Astrocyte of the hippocampus (primary cell): ENCODE data around the gene PCDHGB3.
"Not testable (repeated sequence)": the region's sequence is repeated elsewhere in the genome, so short reads cannot be mapped to it uniquely, and the experiment has no call there.

Source experiments
- DNase-seq: peaks from one replicate; pipeline ENCODE4 v3.0.0; 2011; ENCODE audit warnings: low read depth, low spot score

The PCDHGB3 gene

DNA sequence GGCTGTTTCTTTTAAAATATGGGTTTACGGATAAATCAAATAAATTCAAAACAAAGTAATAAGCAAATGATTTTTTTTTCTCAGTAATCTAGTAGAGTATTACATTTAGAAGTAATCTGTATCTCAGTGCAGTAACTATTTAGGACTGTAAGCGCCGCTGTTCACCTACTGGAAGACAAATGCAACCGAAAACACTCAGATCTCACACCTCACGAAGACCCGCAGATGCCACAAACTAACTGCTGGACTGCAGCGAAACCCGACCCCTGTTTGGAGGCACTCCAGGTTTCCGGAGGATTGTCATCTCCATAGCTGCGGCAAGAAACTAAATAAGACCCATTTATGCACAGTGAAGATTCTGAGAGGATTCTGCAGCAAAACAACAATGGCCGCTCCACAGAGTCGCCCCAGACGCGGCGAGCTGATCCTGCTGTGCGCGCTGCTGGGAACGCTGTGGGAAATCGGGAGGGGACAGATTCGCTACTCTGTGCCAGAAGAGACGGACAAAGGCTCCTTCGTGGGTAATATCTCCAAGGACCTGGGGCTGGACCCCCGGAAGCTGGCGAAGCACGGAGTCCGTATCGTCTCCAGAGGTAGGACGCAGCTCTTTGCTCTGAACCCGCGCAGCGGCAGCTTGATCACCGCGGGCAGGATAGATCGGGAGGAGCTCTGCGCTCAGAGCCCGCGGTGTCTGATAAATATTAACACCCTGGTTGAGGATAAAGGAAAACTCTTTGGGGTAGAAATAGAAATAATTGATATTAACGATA, 22.6 kb downstream of the PCDHGB3 start, which contains the start of gene PCDHGA8:
TSS of gene PCDHGA8 (plus strand) at position 205 of the 770 bp plus-strand sequence. CDS start at position 386, 181 bp downstream.
- DNase-seq: no peak

DNA sequence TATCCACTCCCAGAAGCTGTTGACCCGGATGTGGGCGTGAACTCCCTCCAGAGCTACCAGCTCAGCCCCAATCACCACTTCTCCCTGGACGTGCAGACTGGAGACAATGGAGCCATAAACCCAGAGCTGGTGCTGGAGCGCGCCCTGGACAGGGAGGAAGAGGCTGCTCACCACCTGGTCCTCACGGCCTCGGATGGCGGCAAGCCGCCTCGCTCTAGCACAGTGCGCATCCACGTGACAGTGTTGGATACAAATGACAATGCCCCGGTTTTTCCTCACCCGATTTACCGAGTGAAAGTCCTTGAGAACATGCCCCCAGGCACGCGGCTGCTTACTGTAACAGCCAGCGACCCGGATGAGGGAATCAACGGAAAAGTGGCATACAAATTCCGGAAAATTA, 23.2 kb downstream of the PCDHGB3 start:
- DNase-seq: no peak

DNA sequence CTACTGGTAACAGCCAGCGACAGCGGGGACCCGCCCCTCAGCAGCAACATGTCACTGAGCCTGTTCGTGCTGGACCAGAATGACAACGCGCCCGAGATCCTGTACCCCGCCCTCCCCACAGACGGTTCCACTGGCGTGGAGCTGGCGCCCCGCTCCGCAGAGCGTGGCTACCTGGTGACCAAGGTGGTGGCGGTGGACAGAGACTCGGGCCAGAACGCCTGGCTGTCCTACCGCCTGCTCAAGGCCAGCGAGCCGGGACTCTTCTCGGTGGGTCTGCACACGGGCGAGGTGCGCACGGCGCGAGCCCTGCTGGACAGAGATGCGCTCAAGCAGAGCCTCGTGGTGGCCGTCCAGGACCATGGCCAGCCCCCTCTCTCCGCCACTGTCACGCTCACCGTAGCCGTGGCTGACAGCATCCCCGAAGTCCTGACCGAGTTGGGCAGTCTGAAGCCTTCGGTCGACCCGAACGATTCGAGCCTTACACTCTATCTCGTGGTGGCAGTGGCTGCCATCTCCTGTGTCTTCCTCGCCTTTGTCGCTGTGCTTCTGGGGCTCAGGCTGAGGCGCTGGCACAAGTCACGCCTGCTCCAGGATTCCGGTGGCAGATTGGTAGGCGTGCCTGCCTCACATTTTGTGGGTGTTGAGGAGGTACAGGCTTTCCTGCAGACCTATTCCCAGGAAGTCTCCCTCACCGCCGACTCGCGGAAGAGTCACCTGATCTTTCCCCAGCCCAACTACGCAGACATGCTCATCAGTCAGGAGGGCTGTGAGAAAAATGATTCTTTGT, 24.6 kb downstream of the PCDHGB3 start:
- not testable (repeated sequence) for DNase-seq

DNA sequence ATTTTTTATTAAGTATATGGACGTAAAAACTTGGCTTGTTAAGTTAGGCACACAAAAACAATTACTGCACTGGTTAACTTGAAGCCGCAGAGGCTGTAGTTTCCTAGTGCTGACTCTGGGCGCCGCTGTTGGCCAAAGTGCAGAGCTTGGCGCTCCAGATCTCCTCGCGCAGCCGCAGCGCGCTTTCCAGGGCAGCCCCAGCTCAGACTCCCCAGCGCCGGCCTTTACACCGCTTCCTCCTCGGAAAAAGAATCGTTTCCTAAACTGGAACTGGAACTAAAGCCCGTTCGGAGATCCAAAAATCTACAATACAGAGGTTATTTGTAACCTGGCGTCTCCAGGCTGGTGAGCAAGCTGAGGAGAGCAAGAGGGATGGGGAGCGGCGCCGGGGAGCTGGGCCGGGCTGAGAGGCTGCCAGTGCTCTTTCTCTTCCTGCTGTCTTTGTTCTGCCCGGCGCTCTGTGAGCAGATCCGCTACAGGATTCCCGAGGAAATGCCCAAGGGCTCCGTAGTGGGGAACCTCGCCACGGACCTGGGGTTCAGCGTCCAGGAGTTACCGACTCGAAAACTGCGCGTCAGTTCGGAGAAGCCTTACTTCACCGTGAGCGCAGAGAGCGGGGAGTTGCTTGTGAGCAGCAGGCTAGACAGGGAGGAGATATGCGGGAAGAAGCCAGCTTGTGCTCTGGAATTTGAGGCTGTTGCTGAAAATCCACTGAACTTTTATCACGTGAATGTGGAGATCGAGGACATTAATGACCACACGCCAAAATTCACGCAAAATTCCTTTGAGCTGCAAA, 27.9 kb downstream of the PCDHGB3 start, which contains the start of gene PCDHGB5:
TSS of gene PCDHGB5 (plus strand) at position 192 of the 796 bp plus-strand sequence. CDS start at position 373, 181 bp downstream.
- peak; percentile 66 for DNase-seq

DNA sequence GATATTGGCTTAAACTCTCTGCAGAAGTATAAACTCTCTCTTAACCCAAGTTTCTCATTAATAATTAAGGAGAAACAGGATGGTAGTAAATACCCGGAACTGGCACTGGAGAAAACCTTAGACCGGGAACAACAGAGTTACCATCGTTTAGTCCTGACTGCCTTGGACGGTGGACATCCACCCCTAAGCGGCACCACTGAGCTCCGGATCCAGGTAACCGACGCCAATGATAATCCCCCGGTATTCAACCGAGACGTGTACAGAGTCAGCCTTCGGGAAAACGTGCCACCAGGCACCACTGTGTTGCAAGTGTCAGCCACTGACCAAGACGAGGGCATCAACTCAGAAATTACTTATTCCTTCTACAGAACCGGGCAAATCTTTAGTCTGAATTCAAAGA, 28.6 kb downstream of the PCDHGB3 start:
- DNase-seq: no peak

DNA sequence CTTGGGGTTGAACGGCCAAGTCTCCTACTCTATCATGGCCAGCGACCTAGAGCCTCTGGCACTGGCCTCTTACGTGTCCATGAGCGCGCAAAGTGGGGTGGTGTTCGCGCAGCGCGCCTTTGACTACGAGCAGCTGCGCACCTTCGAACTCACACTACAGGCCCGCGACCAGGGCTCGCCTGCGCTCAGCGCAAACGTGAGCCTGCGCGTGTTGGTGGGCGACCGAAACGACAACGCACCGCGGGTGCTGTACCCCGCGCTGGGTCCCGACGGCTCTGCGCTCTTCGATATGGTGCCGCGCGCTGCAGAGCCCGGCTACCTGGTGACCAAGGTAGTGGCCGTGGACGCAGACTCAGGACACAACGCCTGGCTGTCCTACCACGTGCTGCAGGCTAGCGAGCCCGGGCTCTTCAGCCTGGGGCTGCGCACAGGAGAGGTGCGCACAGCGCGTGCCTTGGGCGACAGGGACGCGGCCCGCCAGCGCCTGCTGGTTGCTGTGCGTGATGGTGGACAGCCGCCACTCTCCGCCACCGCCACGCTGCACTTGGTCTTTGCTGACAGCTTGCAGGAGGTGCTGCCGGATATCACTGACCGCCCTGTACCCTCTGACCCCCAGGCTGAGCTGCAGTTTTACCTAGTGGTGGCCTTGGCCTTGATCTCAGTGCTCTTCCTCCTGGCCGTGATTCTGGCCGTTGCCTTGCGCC, 29.7 kb downstream of the PCDHGB3 start:
- no peak for DNase-seq

DNA sequence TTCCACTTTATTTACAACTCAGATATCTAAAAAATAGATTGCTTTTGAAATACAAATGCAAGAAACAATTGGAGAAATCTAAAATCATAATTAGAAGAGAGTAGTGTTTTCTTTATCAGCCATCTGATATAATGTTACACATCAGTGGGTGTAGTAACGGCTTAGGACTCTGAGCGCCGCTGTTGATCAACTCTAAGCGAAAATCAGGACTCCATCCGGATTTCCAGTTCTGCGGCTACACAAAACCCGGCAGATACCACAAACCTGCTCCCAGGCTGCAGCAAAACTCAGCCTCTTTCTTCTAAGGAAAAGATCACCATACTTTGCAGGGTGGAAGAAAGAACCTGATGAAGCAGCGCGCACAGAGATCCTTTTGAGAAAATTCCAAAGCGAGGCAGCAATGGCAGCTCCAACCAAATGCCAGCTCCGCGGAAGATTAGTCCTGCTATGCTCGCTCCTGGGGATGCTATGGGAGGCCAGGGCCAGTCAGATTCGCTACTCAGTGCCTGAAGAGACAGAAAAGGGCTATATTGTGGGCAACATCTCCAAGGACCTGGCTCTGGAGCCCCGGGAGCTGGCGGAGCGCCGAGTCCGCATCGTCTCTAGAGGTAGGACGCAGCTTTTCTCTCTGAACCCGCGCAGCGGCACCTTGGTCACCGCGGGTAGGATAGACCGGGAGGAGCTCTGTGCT, 32.7 kb downstream of the PCDHGB3 start, which contains the start of gene PCDHGA9:
TSS of gene PCDHGA9 (plus strand) at position 226 of the 691 bp plus-strand sequence. CDS start at position 401, 175 bp downstream.
- peak; percentile 18 for DNase-seq

DNA sequence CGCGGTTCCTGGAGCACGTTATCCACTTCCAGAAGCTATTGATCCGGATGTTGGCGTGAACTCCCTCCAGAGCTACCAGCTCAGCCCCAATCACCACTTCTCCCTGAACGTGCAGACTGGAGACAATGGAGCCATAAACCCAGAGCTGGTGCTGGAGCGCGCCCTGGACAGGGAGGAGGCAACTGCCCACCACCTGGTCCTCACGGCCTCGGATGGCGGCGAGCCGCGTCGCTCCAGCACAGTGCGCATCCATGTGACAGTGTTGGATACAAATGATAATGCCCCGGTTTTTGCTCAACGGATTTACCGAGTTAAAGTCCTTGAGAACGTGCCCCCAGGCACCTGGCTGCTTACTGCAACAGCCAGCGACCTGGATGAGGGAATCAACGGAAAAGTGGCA, 33.3 kb downstream of the PCDHGB3 start:
- no peak for DNase-seq

DNA sequence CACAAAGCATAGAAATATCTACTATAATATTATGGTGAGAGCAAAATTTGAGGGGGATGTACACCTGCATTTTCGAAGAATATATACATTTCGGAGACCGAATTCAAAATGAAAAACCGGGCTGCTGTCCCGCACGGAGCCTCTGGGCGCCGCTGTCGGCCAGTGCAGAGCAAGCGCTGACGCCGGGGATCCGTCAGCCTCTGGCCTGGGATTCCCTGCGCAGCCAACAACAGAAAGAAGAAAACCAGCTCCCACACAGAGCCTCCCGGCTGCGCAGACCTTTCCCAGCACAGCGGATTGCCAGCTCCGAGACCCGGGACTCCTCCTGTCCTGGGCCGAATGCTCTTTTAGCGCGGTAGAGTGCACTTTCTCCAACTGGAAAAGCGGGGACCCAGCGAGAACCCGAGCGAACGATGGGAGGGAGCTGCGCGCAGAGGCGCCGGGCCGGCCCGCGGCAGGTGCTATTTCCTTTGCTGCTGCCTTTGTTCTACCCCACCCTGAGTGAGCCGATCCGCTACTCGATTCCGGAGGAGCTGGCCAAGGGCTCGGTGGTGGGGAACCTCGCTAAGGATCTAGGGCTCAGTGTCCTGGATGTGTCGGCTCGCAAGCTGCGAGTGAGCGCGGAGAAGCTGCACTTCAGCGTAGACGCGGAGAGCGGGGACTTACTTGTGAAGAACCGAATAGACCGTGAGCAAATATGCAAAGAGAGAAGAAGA, 37.9 kb downstream of the PCDHGB3 start, which contains the start of gene PCDHGB6:
TSS of gene PCDHGB6 (plus strand) at position 232 of the 716 bp plus-strand sequence. CDS start at position 414, 182 bp downstream.
- DNase-seq: peak; percentile 62

DNA sequence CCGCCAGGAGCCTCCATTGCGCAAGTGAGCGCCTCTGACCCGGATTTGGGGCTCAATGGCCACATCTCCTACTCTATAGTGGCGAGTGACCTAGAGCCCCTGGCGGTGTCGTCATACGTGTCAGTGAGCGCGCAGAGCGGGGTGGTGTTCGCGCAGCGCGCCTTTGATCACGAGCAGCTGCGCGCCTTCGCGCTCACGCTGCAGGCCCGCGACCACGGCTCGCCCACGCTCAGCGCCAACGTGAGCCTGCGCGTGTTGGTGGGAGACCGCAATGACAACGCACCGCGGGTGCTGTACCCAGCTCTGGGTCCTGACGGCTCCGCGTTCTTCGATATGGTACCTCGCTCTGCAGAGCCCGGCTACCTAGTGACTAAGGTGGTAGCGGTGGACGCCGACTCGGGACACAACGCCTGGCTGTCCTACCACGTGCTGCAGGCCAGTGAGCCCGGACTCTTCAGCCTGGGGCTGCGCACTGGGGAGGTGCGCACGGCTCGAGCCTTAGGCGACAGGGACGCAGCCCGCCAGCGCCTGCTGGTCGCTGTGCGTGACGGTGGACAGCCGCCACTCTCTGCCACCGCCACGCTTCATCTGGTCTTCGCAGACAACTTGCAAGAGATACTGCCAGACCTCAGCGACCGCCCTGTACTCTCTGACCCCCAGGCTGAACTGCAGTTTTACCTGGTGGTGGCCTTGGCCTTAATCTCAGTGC, 39.7 kb downstream of the PCDHGB3 start:
- DNase-seq: no peak

DNA sequence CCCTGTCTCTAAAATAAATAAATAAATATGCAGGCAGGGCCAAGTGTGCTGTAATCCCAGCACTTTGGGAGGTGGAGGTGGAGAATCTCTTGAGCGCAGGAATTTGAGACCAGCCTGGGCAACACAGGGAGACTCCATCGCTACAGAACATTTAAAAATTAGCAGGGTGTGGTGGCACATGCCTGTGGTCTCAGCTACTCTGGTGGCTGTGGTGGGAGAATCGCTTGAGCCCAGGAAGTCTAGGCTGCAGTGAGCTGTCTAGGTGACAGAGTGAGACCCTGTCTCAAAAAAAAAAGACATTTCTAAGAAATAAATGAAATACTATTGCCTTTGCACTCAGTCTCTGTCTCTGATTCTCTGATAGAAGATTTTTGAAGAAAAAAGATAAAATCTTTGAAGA, 41.5 kb downstream of the PCDHGB3 start:
- no peak for DNase-seq

DNA sequence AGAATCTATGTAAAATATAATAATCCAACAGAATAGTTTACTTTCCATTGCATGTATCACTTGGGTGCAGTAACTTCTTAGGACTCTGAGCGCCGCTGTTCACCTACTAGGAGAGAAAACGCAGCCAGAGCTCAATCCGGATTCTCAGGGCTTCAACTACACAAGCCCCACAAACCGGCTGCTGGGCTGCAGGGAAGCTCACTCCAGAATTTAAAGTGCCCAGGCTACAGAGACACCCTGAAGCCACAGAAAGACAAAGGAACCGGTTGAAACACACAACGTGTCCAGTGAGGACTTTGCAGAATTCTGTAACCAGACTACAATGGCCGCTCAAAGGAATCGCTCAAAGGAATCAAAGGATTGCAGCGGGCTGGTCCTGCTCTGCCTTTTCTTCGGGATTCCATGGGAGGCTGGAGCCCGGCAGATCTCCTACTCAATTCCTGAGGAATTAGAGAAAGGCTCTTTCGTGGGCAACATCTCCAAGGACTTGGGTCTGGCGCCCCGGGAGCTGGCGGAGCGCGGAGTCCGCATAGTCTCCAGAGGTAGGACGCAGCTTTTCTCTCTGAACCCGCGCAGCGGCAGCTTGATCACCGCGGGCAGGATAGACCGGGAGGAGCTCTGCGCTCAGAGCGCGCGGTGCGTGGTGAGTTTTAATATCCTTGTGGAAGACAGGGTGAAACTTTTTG, 43.0 kb downstream of the PCDHGB3 start, which contains the start of gene PCDHGA10:
TSS of gene PCDHGA10 (plus strand) at position 134 of the 686 bp plus-strand sequence. CDS start at position 323, 189 bp downstream.
- peak; percentile 70 for DNase-seq

DNA sequence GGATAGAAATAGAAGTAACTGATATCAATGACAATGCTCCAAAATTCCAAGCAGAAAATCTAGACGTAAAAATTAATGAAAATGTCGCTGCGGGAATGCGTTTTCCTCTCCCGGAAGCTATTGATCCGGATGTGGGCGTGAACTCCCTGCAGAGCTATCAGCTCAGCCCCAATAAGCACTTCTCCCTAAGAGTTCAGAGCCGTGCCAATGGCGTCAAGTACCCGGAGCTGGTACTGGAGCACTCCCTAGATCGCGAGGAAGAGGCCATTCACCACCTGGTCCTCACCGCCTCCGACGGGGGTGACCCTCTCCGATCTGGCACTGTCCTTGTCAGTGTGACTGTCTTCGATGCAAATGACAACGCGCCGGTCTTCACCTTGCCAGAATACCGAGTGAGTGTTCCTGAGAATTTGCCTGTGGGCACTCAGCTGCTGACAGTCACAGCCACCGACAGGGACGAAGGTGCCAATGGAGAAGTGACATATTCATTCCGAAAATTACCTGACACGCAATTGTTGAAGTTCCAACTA, 43.6 kb downstream of the PCDHGB3 start:
- DNase-seq: no peak

DNA sequence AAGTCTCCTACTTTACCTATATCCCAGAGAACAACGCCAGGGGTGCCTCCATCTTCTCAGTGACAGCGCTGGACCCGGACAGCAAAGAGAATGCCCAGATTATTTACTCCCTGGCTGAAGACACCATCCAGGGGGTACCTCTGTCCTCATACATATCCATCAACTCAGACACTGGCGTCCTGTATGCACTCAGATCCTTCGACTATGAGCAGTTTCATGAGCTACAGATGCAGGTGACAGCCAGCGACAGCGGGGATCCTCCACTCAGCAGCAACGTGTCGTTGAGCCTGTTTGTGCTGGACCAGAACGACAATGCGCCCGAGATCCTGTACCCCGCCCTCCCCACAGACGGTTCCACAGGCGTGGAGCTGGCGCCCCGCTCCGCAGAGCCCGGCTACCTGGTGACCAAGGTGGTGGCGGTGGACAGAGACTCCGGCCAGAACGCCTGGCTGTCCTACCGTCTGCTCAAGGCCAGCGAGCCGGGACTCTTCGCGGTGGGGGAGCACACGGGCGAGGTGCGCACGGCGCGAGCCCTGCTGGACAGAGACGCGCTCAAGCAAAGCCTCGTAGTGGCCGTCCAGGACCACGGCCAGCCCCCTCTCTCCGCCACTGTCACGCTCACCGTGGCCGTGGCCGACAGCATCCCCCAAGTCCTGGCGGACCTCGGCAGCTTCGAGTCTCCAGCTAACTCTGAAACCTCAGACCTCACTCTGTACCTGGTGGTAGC, 44.7 kb downstream of the PCDHGB3 start:
- DNase-seq: not testable (repeated sequence)

DNA sequence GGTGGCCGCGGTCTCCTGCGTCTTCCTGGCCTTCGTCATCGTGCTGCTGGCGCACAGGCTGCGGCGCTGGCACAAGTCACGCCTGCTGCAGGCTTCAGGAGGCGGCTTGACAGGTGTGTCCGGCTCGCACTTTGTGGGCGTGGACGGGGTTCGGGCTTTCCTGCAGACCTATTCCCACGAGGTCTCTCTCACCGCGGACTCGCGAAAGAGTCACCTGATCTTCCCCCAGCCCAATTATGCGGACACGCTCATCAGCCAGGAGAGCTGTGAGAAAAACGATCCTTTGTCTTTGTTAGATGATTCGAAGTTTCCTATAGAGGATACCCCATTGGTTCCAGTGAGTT, 45.2 kb downstream of the PCDHGB3 start:
- DNase-seq: not testable (repeated sequence)

DNA sequence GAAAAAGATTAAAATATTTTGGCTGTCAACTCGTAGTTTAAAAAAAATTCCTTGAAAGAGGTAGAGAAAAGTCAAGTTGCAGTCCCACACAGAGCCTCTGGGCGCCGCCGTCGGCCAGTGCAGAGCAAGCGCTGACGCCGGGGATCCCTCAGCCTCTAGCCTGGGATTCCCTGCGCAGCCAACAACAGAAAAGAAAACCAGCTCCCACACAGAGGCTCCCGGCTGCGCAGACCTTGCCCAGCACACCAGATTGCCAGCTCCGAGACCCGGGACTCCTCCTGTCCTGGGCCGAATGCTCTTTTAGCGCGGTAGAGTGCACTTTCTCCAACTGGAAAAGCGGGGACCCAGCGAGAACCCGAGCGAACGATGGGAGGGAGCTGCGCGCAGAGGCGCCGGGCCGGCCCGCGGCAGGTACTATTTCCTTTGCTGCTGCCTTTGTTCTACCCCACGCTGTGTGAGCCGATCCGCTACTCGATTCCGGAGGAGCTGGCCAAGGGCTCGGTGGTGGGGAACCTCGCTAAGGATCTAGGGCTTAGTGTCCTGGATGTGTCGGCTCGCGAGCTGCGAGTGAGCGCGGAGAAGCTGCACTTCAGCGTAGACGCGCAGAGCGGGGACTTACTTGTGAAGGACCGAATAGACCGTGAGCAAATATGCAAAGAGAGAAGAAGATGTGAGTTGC, 47.6 kb downstream of the PCDHGB3 start, which contains the start of gene PCDHGB7:
TSS of gene PCDHGB7 (plus strand) at position 184 of the 679 bp plus-strand sequence. CDS start at position 367, 183 bp downstream.
- DNase-seq: peak; percentile 91
